Activated T-cell treated with anti-CD3 and anti-CD28 coated beads, Interleukin-2, amount 50 U/mL, for 48 hours (primary cell): Measurements from ENCODE around the gene ANKRD61.
"Not testable (repeated sequence)": the region's sequence is repeated elsewhere in the genome, so short reads cannot be mapped to it uniquely, and the experiment has no call there.

Experiments used
- DNase-seq, 2 experiments: peaks; one replicate each; pipeline ENCODE4 v3.0.0-alpha.2; 2020

ANKRD61 gene

GRCh38 chr7:6032167-6032566, 991 bp downstream of the ANKRD61 start:
- no peak for DNase-seq

GRCh38 chr7:6032641-6033040, 1.5 kb downstream of the ANKRD61 start:
- DNase-seq: no peak

GRCh38 chr7:6035165-6035564, 4.0 kb downstream of the ANKRD61 start:
- DNase-seq: no peak

- no peak for DNase-seq
Observed at GRCh38 chr7:6035686-6036085, 4.5 kb downstream of the ANKRD61 start.

- DNase-seq: no peak
Observed at GRCh38 chr7:6049780-6050179, 18.6 kb downstream of the ANKRD61 start.

- DNase-seq: not testable (repeated sequence)
Observed at GRCh38 chr7:6051185-6051584, 20.0 kb downstream of the ANKRD61 start.

- DNase-seq: no peak
Observed at GRCh38 chr7:6056616-6057015, 25.4 kb downstream of the ANKRD61 start.

DNA sequence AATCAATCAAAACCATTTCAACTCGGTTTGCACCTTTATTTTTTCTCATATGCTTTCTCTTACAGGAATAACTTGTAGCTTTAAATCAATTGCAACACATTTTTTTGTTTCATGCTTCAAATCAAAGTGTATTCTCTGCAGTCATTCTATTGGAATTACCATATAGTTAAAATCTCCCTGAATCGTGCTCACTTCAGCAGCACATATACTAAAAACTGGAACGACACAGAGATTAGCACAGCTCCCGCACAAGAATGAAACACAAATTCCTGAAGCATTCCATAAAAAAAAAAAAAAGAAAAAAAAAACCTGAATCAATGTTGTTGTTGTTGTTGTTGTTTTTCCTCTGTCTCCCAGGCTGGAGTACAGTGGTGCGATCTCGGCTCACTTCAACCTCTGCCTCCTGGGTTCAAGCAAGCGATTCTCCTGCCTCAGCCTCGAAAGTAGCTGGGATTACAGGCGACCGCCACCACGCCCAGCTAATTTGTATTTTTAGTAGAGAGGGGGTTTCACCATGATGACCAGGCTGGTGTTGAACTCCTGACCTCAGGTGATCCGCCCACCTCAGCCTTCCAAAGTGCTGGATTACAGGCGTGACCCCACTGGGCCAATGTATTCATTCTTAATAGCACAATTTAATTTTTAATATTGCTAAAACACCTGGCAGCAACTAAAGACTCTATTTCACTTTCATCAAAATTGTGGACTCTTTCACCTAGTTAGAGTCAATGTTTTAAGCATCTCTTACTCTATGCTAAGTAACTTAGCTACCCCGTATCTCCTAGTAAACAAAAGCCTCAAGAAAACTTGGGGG, 26.3 kb downstream of the ANKRD61 start:
- DNase-seq: no peak

GRCh38 chr7:6059941-6060340, 28.8 kb downstream of the ANKRD61 start:
- not testable (repeated sequence) for DNase-seq

- DNase-seq: no peak
Observed at GRCh38 chr7:6071406-6071805, 40.2 kb downstream of the ANKRD61 start.

DNA sequence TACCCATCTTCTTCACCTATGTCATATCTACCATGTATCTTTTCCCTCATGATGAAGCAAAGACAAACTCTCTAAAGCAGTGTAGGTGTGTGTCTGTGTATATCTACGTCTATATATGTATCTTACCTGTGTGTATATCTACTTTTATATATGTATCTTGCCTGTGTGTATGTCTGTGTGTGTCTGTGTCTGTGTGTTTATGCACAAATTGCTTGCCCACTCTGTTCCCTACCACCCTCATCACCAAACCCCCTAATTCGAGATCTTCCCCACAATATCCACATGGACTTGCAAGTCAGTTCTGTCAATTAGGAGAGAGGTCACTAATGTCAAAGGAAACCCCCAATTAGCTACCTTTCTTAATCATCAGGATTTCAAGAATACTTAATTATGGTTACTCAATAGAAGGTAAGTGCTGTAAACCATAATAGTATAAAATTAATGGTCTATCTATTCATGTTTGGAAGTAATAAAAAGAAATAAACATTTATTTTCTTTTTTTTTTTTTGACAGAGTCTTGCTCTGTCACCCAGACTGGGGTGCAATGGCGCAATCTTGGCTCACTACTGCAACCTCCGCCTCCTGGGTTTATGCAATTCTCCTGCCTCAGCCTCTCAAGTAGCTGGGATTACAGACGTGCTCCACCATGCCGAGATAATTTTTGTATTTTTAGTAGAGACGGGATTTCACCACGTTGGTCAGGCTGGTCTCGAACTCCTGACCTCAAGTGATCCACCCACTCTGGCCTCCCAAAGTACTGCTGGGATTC, 43.6 kb downstream of the ANKRD61 start:
- no peak for DNase-seq

DNA sequence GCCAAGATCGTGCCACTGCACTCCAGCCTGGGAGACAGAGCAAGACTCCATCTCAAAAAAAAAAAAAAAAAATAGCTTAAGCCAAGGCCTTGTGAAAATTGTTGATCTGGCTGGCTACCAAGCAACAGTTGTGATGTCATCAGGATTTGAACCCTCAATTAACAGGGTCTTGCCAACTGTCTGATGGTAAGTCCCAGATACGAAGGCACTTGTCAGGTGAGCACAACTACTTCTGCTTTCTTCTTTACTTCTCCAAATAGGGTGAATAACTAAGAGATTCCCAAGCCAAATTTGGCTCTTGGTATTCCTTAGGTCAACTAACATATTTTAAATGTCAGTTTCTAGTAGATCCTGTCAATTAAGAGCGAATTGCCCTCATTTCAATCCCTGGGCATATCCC, 47.4 kb downstream of the ANKRD61 start:
- DNase-seq: no peak

GRCh38 chr7:6083047-6083446, 51.9 kb downstream of the ANKRD61 start:
- DNase-seq: not testable (repeated sequence)
